Superior temporal gyrus (tissue), 1 donor: ENCODE measurements around the gene CD81.

Experiments
- DNase-seq: peaks from one replicate; pipeline ENCODE4 v3.0.0-alpha.2; 2016; ENCODE audit errors: extremely low spot score

The CD81 gene

GRCh38 chr11:2404735-2405196 lies 27.7 kb downstream of the CD81 start:
- no peak for DNase-seq

GRCh38 chr11:2406451-2406850 lies 29.3 kb downstream of the CD81 start:
- no peak for DNase-seq

- DNase-seq: no peak
Observed at GRCh38 chr11:2406878-2407410, 29.8 kb downstream of the CD81 start.

- no peak for DNase-seq
Observed at GRCh38 chr11:2408671-2409070, 31.6 kb downstream of the CD81 start.

- no peak for DNase-seq
Observed at GRCh38 chr11:2409126-2409525, 32.0 kb downstream of the CD81 start.

- DNase-seq: no peak
Observed at GRCh38 chr11:2409611-2410468, 32.7 kb downstream of the CD81 start.

GRCh38 chr11:2410616-2411015 lies 33.5 kb downstream of the CD81 start:
- no peak for DNase-seq

GRCh38 chr11:2411446-2412305 lies 34.6 kb downstream of the CD81 start:
- no peak for DNase-seq

- no peak for DNase-seq
Observed at GRCh38 chr11:2412323-2412722, 35.2 kb downstream of the CD81 start.

- DNase-seq: no peak
Observed at GRCh38 chr11:2413742-2414579, 36.9 kb downstream of the CD81 start.

- no peak for DNase-seq
Observed at GRCh38 chr11:2414616-2415015, 37.5 kb downstream of the CD81 start.

GRCh38 chr11:2415171-2415570 lies 38.1 kb downstream of the CD81 start:
- DNase-seq: no peak

- no peak for DNase-seq
Observed at GRCh38 chr11:2415601-2416380, 38.7 kb downstream of the CD81 start.

GRCh38 chr11:2416765-2417164 lies 39.7 kb downstream of the CD81 start:
- DNase-seq: no peak

- no peak for DNase-seq
Observed at GRCh38 chr11:2417856-2418692, 41.0 kb downstream of the CD81 start.

- no peak for DNase-seq
Observed at GRCh38 chr11:2418693-2419360, 41.7 kb downstream of the CD81 start.

- peak; percentile 81 for DNase-seq
Observed at GRCh38 chr11:2419638-2420501, 42.8 kb downstream of the CD81 start.

- peak; percentile 82 for DNase-seq
Observed at GRCh38 chr11:2420502-2421225, 43.6 kb downstream of the CD81 start.
